Brain microvascular endothelial cell (primary cell): ENCODE measurements around the gene ARID4B.
"Not testable (repeated sequence)": the region's sequence is repeated elsewhere in the genome, so short reads cannot be mapped to it uniquely, and the experiment has no call there.

Experiments
- DNase-seq: peaks from one replicate; pipeline ENCODE4 v3.0.0-alpha.2; 2020
- H3K27ac ChIP-seq: fragments of 250-450 bp; sonication (Bioruptor Pico); 2 replicates; pipeline ENCODE4 v1.5.1; 2020; ENCODE audit warnings: mild to moderate bottlenecking, moderate library complexity
- H3K27me3 ChIP-seq: fragments of 250-450 bp; sonication (Bioruptor Pico); replicated peaks from 2 replicates; pipeline ENCODE4 v1.5.1; 2020; ENCODE audit warnings: mild to moderate bottlenecking
- H3K36me3 ChIP-seq: fragments of 250-450 bp; sonication (Bioruptor Pico); replicated peaks from 2 replicates; pipeline ENCODE4 v1.5.1; 2020; ENCODE audit warnings: mild to moderate bottlenecking
- H3K4me3 ChIP-seq: 2 replicates; pipeline ENCODE4 v1.5.1; 2011; ENCODE audit warnings: low read depth, mild to moderate bottlenecking, control low read depth, low read length, moderate library complexity
- CTCF ChIP-seq: IDR thresholded peaks from 2 replicates; pipeline ENCODE4 v1.5.1; 2011; ENCODE audit warnings: low read depth, mild to moderate bottlenecking, moderate library complexity, low read length, control low read depth, inconsistent platforms; ENCODE audit errors: missing control alignments
- in situ Hi-C: cut with HindIII; loops from 2 replicates; pipeline ENCODE4 v1.10.0; 2017; ENCODE audit warnings: low sequenced_read_pairs, low pct_ligation_motif_present

ARID4B gene

GRCh38 chr1:235315735-235316134 lies 12.2 kb downstream of the ARID4B start:
- H3K36me3 ChIP-seq, result peaks cover 2% of the 10 kb centered on the region
- DNase-seq, result no peak
- no peak for TF ChIP-seq CTCF
- no peaks in the 10 kb centered on the region for H3K27me3 ChIP-seq
- in situ Hi-C loops, result no loop called here
- H3K27ac ChIP-seq, result no peak overlapping the region
- no peak overlapping the region for H3K4me3 ChIP-seq

GRCh38 chr1:235315173-235315572 lies 12.8 kb downstream of the ARID4B start:
- H3K27me3 ChIP-seq, result no peaks in the 10 kb centered on the region
- H3K36me3 ChIP-seq, result peaks cover 2% of the 10 kb centered on the region
- H3K4me3 ChIP-seq, result no peak overlapping the region
- in situ Hi-C loops, result no loop called here
- DNase-seq, result no peak
- TF ChIP-seq CTCF, result no peak
- H3K27ac ChIP-seq, result no peak overlapping the region

GRCh38 chr1:235313931-235314678 lies 13.9 kb downstream of the ARID4B start:
- in situ Hi-C loops, result no loop called here
- no peak for DNase-seq
- Histone ChIP-seq H3K27ac (peak overlapping the region; percentile 12), H3K36me3 (peaks cover 2% of the 10 kb centered on the region), H3K4me3 (no peak overlapping the region), H3K27me3 (no peaks in the 10 kb centered on the region)
- TF ChIP-seq CTCF, result no peak

- no peak for TF ChIP-seq CTCF
- no peak overlapping the region for H3K27ac ChIP-seq
- DNase-seq, result no peak
- no peak overlapping the region for H3K4me3 ChIP-seq
- H3K36me3 ChIP-seq, result peaks cover 2% of the 10 kb centered on the region
- H3K27me3 ChIP-seq, result no peaks in the 10 kb centered on the region
- in situ Hi-C loops, result no loop called here
These were observed 14.7 kb downstream of the ARID4B start for GRCh38 chr1:235313262-235313661.

- in situ Hi-C loops, H3K36me3 ChIP-seq, H3K27me3 ChIP-seq, H3K27ac ChIP-seq, H3K4me3 ChIP-seq, DNase-seq: not testable (repeated sequence)
These were observed 18.8 kb downstream of the ARID4B start for GRCh38 chr1:235309206-235309605.

GRCh38 chr1:235307158-235308124 lies 20.5 kb downstream of the ARID4B start:
- H3K4me3 ChIP-seq, result no peak overlapping the region
- peaks cover 2% of the 10 kb centered on the region for H3K36me3 ChIP-seq
- in situ Hi-C loops, result no loop called here
- H3K27ac ChIP-seq, result no peak overlapping the region
- no peak for DNase-seq
- TF ChIP-seq CTCF, result no peak
- H3K27me3 ChIP-seq, result no peaks in the 10 kb centered on the region
